22Rv1 (cell line): ENCODE data around the gene ZNF300.
"Not testable (repeated sequence)": the region's sequence is repeated elsewhere in the genome, so short reads cannot be mapped to it uniquely, and the experiment has no call there.

Experiments
- H3K27ac ChIP-seq: fragments of 450-650 bp; 2 replicates; pipeline ENCODE4 v1.5.1; 2017
- ZFX ChIP-seq: fragments of 450-650 bp; IDR thresholded peaks from 2 replicates; pipeline ENCODE4 v1.6.1; 2017; ENCODE audit warnings: antibody characterized with exemption, borderline replicate concordance
- TF ChIP-seq, protein P1 (sequence below): fragments of 450-650 bp; IDR thresholded peaks from 2 replicates; pipeline ENCODE4 v1.5.1; 2017; ENCODE audit warnings: mild to moderate bottlenecking

The ZNF300 gene

DNA sequence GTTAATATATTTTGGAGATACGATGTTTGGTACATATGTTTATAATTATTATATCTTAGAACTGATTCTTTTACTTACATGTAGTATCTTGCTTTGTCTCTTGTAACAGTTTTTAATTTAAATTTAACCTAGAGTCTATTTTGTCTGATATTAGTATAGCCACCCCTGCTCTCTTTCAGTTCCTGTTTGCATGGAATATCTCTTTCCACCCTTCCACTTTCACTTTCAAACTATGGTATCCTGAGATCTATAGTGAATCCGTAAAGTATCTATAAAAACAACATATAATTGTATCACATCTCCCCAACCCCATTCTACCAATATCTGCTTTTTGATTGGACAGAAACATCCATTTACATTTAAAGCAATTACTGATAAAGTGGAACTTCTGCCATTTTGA is 51.2 kb downstream of the ZNF300 start:
- TF ChIP-seq ZFX, result no peak
- TF ChIP-seq, protein P1, sequence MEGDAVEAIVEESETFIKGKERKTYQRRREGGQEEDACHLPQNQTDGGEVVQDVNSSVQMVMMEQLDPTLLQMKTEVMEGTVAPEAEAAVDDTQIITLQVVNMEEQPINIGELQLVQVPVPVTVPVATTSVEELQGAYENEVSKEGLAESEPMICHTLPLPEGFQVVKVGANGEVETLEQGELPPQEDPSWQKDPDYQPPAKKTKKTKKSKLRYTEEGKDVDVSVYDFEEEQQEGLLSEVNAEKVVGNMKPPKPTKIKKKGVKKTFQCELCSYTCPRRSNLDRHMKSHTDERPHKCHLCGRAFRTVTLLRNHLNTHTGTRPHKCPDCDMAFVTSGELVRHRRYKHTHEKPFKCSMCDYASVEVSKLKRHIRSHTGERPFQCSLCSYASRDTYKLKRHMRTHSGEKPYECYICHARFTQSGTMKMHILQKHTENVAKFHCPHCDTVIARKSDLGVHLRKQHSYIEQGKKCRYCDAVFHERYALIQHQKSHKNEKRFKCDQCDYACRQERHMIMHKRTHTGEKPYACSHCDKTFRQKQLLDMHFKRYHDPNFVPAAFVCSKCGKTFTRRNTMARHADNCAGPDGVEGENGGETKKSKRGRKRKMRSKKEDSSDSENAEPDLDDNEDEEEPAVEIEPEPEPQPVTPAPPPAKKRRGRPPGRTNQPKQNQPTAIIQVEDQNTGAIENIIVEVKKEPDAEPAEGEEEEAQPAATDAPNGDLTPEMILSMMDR, result no peak
- no peak overlapping the region for H3K27ac ChIP-seq

DNA sequence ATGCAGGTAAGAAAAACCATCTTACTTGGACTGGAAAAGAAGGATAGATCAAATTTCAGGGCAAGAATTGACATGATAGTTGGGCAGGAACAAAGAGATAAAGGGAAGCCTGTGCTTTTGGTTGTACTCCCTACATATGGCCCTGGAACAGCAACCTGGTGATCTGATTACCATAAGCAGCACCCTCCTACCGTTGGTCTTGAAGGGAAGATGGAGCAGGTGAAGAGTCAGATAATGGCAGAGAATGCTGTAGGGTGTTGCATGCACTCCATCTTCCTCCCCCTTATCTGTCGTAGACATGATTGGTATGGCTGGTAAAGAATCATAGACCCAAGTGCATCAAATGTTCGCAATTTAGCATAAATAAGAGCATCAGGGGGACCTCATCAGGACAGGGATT is 53.7 kb downstream of the ZNF300 start:
- H3K27ac ChIP-seq, result no peak overlapping the region
- TF ChIP-seq, protein P1, result no peak
- TF ChIP-seq ZFX, result no peak

DNA sequence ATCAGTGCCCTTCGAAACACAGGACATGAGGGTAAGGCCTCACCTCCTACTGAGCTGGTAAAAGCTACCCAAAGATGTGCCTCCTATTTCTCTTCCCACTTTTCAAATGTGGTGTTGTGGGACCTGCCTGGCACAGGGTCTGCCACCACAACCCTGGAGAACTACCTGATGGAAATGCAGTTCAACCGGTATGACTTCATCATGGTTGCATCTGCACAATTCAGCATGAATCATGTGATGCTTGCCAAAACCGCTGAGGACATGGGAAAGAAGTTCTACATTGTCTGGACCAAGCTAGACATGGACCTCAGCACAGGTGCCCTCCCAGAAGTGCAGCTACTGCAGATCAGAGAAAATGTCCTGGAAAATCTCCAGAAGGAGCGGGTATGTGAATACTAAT is 56.5 kb downstream of the ZNF300 start:
- no peak overlapping the region for H3K27ac ChIP-seq
- TF ChIP-seq ZFX, result no peak
- TF ChIP-seq, protein P1, result no peak

DNA sequence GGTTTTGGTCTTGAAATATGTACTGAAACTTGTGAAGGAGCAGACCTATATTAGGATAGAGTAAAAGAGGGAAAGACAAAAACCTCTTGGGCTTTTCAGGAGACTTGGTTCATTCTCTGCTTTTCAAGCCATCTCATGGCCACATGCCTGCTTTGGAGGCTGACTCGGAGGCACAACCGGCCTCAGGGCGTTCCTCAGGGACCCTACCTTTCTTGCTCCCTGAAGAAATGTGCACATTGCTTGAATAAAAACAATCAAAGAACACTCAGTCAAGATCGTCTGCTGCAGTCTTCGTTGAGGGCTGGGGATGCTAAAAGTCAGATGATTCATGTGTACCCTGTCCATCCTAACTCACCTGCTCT is 57.5 kb downstream of the ZNF300 start:
- H3K27ac ChIP-seq, result no peak overlapping the region

DNA sequence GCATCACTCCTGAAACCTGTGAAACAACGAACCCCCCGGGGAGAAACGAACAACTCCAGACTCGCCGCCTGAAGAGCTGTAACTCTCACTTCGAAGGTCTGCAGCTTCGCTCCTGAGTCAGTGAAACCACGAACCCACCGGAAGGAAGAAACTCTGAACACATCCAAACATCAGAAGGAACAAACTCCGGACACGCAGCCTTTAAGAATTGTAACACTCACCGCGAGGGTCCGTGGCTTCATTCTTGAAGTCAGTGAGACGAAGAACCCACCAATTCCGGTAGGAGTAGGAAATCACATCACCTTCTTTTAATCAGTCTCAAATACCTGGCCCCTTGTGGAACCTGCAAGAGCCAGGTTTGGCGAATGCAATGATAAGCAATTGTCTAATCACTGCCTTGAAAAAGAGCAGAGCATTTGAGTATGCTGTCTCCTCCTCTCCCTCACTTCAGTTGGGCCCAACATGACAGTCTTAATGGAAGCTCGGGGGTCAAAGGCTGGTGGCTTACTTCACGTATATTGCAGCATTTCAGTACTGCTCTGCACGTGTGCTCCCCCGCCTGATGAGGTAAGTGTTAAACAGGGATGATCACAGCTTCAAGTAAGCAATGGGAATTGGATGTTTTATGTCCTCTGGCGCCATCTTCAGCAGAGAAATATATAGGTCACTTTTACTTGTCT is 58.0 kb downstream of the ZNF300 start:
- TF ChIP-seq, protein P1, result peak; percentile 81
- TF ChIP-seq ZFX, result no peak
- no peak overlapping the region for H3K27ac ChIP-seq

More for the DNA sequence above, 57.5 kb downstream of the ZNF300 start:
- no peak for TF ChIP-seq ZFX
- TF ChIP-seq, protein P1, result peak; percentile 47

DNA sequence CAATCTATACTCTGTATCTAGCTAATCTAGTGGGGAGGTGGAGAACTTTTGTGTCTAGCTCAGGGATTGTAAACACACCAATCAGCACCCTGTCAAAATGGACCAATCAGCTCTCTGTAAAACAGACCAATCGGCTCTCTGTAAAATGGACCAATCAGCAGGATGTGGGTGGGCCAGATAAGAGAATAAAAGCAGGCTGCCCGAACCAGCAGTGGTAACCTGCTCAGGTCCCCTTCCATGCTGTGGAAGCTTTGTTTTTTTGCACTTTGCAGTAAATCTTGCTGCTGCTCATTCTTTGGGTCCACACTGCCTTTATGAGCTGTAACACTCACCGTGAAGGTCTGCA is 58.5 kb downstream of the ZNF300 start, which contains the start of gene IRGM:
IRGM (plus strand) TSS at position 214 of the 346 bp plus-strand sequence. CDS start 1,603 bp downstream, outside the sequence.
- H3K27ac ChIP-seq, result not testable (repeated sequence)

DNA sequence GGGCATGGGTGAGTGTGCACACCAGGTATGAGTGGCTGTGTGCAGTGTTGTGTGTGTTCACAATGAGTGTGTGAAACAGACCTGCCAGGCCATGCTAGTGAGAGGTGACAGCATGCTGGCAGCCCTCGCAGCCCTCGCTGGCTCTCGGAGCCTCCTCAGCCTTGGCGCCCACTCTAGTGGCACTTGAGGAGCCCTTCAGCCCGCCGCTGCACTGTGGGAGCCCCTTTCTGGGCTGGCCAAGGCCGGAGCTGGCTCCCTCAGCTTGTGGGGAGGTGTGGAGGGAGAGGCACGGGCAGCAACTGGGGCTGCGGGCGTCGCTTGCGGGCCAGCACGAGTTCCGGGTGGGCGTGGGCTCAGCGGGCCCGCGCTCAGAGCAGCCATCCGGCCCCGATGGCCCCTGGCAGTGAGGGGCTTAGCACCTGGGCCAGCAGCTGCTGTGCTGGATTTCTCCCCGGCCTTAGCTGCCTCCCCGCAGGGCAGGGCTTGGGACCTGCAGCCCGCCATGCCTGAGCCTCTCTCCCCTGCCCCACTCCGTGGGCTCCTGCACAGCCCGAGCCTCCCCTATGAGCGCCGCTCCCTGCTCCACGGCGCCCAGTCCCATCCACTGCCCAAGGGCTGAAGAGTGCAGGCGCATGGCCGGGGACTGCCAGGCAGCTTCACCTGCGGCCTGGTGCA is 59.5 kb downstream of the ZNF300 start:
- H3K27ac ChIP-seq, result not testable (repeated sequence)
